ENCODE data around the gene RO60. TPM values are rescaled to one million over a fixed set of nuclear protein-coding genes. Genes with fewer than 3 reads are reported as not detected.

RO60 gene
- total and polyA plus RNA-seq, 2 of the 13 experiments (the other 11 are each of a cell fraction or from before 2014, with no cell fraction given): 20.3 to 53.7 TPM

DNA sequence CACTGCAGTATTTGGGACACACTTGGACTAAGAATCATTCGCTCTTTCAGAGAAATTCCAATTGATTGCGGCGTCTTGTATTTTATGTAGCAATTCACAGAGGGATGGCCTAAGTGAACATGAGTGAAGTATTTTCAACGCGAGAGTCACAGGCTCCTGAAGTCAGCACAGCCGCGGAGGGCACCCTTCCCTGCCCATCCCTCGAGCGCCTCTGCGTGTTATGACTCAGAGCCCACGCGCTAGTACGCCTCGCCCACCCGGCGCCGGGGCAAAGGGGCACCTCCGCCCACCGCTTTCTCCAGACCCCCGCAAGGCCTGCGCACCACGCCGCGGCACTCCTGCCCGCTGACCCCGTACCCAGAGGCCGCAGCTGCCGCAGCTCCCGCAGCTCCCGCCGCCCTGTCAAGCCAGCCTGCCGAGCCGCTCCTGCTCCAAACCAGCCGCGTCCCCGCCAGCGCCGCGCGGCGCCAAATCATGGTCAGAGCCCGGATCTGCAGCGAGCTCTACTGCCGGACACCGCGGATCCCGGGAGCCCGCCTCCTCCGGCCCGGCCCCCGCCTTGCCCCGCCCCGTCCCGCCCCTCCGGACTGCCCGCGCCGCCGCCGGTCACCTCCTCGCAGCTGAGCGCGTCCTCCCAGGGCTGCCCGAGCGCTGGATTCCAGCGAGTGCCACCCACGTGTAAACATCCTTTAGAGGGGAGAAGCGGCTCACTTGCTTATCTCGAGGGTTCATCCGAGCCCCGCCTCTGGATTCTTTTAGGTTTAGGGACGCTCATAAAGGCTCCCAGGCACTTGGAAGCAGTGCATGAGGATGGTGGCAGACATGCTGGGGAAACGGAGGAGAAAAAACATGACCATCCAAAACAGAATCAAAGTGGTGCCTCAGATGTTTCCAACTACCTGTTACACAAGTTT is 45.8 kb downstream of the RO60 start, which contains the start of gene GLRX2 (continued):
- TF ChIP-seq, protein P1, sequence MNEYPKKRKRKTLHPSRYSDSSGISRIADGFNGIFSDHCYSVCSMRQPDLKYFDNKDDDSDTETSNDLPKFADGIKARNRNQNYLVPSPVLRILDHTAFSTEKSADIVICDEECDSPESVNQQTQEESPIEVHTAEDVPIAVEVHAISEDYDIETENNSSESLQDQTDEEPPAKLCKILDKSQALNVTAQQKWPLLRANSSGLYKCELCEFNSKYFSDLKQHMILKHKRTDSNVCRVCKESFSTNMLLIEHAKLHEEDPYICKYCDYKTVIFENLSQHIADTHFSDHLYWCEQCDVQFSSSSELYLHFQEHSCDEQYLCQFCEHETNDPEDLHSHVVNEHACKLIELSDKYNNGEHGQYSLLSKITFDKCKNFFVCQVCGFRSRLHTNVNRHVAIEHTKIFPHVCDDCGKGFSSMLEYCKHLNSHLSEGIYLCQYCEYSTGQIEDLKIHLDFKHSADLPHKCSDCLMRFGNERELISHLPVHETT (CRISPR knock-in tag; conservative IDR thresholded peaks at IDR 0.05): no peak; the same call in 1 of the 2 replicates
- TF ChIP-seq ZNF564 (CRISPR knock-in tag; IDR thresholded peaks at IDR 0.05) (0 out of 2 replicates have a peak, but pooled peaks have one; percentile 35), JDP2 (CRISPR knock-in tag; IDR thresholded peaks at IDR 0.05; ENCODE audit: borderline replicate concordance) (no peak), FOXK2 (IDR thresholded peaks at IDR 0.05) (no peak), GLI4 (CRISPR knock-in tag; IDR thresholded peaks at IDR 0.05; ENCODE audit: borderline replicate concordance) (peak; percentile 94; the same call in 1 of the 2 replicates), NFRKB (IDR thresholded peaks at IDR 0.05) (no peak), YEATS2 (CRISPR knock-in tag; IDR thresholded peaks at IDR 0.05; ENCODE audit: borderline replicate concordance) (peak; percentile 53; the same call in 1 of the 2 replicates), GTF3A (CRISPR knock-in tag; conservative IDR thresholded peaks at IDR 0.05) (0 out of 2 replicates have a peak, but pooled peaks have one; percentile 3), SP2 (CRISPR knock-in tag; IDR thresholded peaks at IDR 0.05) (no peak), ZSCAN12 (CRISPR knock-in tag; IDR thresholded peaks at IDR 0.05) (no peak)
- TF ChIP-seq, protein P2, sequence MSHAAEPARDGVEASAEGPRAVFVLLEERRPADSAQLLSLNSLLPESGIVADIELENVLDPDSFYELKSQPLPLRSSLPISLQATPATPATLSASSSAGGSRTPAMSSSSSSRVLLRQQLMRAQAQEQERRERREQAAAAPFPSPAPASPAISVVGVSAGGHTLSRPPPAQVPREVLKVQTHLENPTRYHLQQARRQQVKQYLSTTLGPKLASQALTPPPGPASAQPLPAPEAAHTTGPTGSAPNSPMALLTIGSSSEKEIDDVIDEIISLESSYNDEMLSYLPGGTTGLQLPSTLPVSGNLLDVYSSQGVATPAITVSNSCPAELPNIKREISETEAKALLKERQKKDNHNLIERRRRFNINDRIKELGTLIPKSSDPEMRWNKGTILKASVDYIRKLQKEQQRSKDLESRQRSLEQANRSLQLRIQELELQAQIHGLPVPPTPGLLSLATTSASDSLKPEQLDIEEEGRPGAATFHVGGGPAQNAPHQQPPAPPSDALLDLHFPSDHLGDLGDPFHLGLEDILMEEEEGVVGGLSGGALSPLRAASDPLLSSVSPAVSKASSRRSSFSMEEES (CRISPR knock-in tag; IDR thresholded peaks at IDR 0.05): peak; percentile 49; the same call in 1 of the 2 replicates
- TF ChIP-seq, protein P3, sequence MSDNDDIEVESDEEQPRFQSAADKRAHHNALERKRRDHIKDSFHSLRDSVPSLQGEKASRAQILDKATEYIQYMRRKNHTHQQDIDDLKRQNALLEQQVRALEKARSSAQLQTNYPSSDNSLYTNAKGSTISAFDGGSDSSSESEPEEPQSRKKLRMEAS (IDR thresholded peaks at IDR 0.05): peak; percentile 72
- TF ChIP-seq, protein P4, sequence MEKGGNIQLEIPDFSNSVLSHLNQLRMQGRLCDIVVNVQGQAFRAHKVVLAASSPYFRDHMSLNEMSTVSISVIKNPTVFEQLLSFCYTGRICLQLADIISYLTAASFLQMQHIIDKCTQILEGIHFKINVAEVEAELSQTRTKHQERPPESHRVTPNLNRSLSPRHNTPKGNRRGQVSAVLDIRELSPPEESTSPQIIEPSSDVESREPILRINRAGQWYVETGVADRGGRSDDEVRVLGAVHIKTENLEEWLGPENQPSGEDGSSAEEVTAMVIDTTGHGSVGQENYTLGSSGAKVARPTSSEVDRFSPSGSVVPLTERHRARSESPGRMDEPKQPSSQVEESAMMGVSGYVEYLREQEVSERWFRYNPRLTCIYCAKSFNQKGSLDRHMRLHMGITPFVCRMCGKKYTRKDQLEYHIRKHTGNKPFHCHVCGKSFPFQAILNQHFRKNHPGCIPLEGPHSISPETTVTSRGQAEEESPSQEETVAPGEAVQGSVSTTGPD (CRISPR knock-in tag; IDR thresholded peaks at IDR 0.05): no peak
- TF ChIP-seq, protein P5, sequence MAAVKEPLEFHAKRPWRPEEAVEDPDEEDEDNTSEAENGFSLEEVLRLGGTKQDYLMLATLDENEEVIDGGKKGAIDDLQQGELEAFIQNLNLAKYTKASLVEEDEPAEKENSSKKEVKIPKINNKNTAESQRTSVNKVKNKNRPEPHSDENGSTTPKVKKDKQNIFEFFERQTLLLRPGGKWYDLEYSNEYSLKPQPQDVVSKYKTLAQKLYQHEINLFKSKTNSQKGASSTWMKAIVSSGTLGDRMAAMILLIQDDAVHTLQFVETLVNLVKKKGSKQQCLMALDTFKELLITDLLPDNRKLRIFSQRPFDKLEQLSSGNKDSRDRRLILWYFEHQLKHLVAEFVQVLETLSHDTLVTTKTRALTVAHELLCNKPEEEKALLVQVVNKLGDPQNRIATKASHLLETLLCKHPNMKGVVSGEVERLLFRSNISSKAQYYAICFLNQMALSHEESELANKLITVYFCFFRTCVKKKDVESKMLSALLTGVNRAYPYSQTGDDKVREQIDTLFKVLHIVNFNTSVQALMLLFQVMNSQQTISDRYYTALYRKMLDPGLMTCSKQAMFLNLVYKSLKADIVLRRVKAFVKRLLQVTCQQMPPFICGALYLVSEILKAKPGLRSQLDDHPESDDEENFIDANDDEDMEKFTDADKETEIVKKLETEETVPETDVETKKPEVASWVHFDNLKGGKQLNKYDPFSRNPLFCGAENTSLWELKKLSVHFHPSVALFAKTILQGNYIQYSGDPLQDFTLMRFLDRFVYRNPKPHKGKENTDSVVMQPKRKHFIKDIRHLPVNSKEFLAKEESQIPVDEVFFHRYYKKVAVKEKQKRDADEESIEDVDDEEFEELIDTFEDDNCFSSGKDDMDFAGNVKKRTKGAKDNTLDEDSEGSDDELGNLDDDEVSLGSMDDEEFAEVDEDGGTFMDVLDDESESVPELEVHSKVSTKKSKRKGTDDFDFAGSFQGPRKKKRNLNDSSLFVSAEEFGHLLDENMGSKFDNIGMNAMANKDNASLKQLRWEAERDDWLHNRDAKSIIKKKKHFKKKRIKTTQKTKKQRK (IDR thresholded peaks at IDR 0.05; ENCODE audit: low read length): no peak
- TF ChIP-seq, protein P6, sequence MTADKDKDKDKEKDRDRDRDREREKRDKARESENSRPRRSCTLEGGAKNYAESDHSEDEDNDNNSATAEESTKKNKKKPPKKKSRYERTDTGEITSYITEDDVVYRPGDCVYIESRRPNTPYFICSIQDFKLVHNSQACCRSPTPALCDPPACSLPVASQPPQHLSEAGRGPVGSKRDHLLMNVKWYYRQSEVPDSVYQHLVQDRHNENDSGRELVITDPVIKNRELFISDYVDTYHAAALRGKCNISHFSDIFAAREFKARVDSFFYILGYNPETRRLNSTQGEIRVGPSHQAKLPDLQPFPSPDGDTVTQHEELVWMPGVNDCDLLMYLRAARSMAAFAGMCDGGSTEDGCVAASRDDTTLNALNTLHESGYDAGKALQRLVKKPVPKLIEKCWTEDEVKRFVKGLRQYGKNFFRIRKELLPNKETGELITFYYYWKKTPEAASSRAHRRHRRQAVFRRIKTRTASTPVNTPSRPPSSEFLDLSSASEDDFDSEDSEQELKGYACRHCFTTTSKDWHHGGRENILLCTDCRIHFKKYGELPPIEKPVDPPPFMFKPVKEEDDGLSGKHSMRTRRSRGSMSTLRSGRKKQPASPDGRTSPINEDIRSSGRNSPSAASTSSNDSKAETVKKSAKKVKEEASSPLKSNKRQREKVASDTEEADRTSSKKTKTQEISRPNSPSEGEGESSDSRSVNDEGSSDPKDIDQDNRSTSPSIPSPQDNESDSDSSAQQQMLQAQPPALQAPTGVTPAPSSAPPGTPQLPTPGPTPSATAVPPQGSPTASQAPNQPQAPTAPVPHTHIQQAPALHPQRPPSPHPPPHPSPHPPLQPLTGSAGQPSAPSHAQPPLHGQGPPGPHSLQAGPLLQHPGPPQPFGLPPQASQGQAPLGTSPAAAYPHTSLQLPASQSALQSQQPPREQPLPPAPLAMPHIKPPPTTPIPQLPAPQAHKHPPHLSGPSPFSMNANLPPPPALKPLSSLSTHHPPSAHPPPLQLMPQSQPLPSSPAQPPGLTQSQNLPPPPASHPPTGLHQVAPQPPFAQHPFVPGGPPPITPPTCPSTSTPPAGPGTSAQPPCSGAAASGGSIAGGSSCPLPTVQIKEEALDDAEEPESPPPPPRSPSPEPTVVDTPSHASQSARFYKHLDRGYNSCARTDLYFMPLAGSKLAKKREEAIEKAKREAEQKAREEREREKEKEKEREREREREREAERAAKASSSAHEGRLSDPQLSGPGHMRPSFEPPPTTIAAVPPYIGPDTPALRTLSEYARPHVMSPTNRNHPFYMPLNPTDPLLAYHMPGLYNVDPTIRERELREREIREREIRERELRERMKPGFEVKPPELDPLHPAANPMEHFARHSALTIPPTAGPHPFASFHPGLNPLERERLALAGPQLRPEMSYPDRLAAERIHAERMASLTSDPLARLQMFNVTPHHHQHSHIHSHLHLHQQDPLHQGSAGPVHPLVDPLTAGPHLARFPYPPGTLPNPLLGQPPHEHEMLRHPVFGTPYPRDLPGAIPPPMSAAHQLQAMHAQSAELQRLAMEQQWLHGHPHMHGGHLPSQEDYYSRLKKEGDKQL (CRISPR knock-in tag; IDR thresholded peaks at IDR 0.05; ENCODE audit: low read depth): no peak

Data from HepG2 (cell line).